ENCODE measurements around the gene RBFOX2.

RBFOX2 gene

GRCh38 chr22:35905894-35906293 lies 122.7 kb downstream of the RBFOX2 start:
- Histone ChIP-seq H3K36me3 (ENCODE audit: insufficient read depth, low read length) (no peaks in the 10 kb centered on the region), H3K9ac (ENCODE audit: low read length) (no peak overlapping the region), H3K4me1 (ENCODE audit: insufficient read depth, low read length, severe bottlenecking) (peaks cover 68% of the 10 kb centered on the region), H3K4me3 (ENCODE audit: low read depth, low read length, poor library complexity, severe bottlenecking) (no peak overlapping the region), H2AFZ (ENCODE audit: low read length) (no peak overlapping the region), H3K79me2 (ENCODE audit: insufficient read depth, low read length) (no peaks in the 10 kb centered on the region), H3K27ac (ENCODE audit: low read depth, low read length, poor library complexity, severe bottlenecking) (peak overlapping the region; percentile 84), H3K4me2 (ENCODE audit: low read length) (no peak overlapping the region), H3F3A (ENCODE audit: insufficient read depth, low read length) (peaks cover 10% of the 10 kb centered on the region; the same call in 1 of the 2 replicates), H3K9me3 (ENCODE audit: low read length) (no peaks in the 10 kb centered on the region), H3K27me3 (ENCODE audit: insufficient read depth, low read length) (no peaks in the 10 kb centered on the region), H3K9me2 (ENCODE audit: low read depth, low read length) (no peaks in the 10 kb centered on the region), H4K20me1 (ENCODE audit: insufficient read depth, low read length) (no peaks in the 10 kb centered on the region)
- TF ChIP-seq EZH2 (IDR thresholded peaks at IDR 0.05; ENCODE audit: borderline replicate concordance, low read length) (no peak), CTCF (IDR thresholded peaks at IDR 0.05; ENCODE audit: low read length) (no peak)

- H2AFZ ChIP-seq (ENCODE audit: low read length) = no peak overlapping the region
- no peaks in the 10 kb centered on the region for H4K20me1 ChIP-seq (ENCODE audit: insufficient read depth, low read length)
- no peak for TF ChIP-seq EZH2 (IDR thresholded peaks at IDR 0.05; ENCODE audit: borderline replicate concordance, low read length)
- TF ChIP-seq CTCF (IDR thresholded peaks at IDR 0.05; ENCODE audit: low read length) = no peak
- H3K36me3 ChIP-seq (ENCODE audit: insufficient read depth, low read length) = no peaks in the 10 kb centered on the region
- no peaks in the 10 kb centered on the region for H3K79me2 ChIP-seq (ENCODE audit: insufficient read depth, low read length)
- peaks cover 12% of the 10 kb centered on the region; the same call in 1 of the 2 replicates for H3F3A ChIP-seq (ENCODE audit: insufficient read depth, low read length)
- peak overlapping the region; percentile 84 for H3K27ac ChIP-seq (ENCODE audit: low read depth, low read length, poor library complexity, severe bottlenecking)
- peaks cover 71% of the 10 kb centered on the region for H3K4me1 ChIP-seq (ENCODE audit: insufficient read depth, low read length, severe bottlenecking)
- H3K9me3 ChIP-seq (ENCODE audit: low read length) = no peaks in the 10 kb centered on the region
- 0 out of 2 replicates have a peak overlapping the region, but pooled peaks have one; percentile 40 for H3K4me2 ChIP-seq (ENCODE audit: low read length)
- no peak overlapping the region for H3K9ac ChIP-seq (ENCODE audit: low read length)
- H3K4me3 ChIP-seq (ENCODE audit: low read depth, low read length, poor library complexity, severe bottlenecking) = no peak overlapping the region
- no peaks in the 10 kb centered on the region for H3K9me2 ChIP-seq (ENCODE audit: low read depth, low read length)
- H3K27me3 ChIP-seq (ENCODE audit: insufficient read depth, low read length) = no peaks in the 10 kb centered on the region
These were observed 123.9 kb downstream of the RBFOX2 start for GRCh38 chr22:35904752-35905151.

GRCh38 chr22:35904336-35904692 lies 124.3 kb downstream of the RBFOX2 start:
- no peaks in the 10 kb centered on the region for H4K20me1 ChIP-seq (ENCODE audit: insufficient read depth, low read length)
- TF ChIP-seq EZH2 (IDR thresholded peaks at IDR 0.05; ENCODE audit: borderline replicate concordance, low read length) (no peak), CTCF (IDR thresholded peaks at IDR 0.05; ENCODE audit: low read length) (no peak)
- no peak overlapping the region for H3K4me3 ChIP-seq (ENCODE audit: low read depth, low read length, poor library complexity, severe bottlenecking)
- H2AFZ ChIP-seq (ENCODE audit: low read length) = no peak overlapping the region
- peaks cover 75% of the 10 kb centered on the region for H3K4me1 ChIP-seq (ENCODE audit: insufficient read depth, low read length, severe bottlenecking)
- no peaks in the 10 kb centered on the region for H3K9me2 ChIP-seq (ENCODE audit: low read depth, low read length)
- no peaks in the 10 kb centered on the region for H3K9me3 ChIP-seq (ENCODE audit: low read length)
- H3K27ac ChIP-seq (ENCODE audit: low read depth, low read length, poor library complexity, severe bottlenecking) = peak overlapping the region; percentile 84
- peaks cover 12% of the 10 kb centered on the region; the same call in 1 of the 2 replicates for H3F3A ChIP-seq (ENCODE audit: insufficient read depth, low read length)
- peak overlapping the region; percentile 40 for H3K4me2 ChIP-seq (ENCODE audit: low read length)
- no peaks in the 10 kb centered on the region for H3K36me3 ChIP-seq (ENCODE audit: insufficient read depth, low read length)
- H3K79me2 ChIP-seq (ENCODE audit: insufficient read depth, low read length) = no peaks in the 10 kb centered on the region
- no peaks in the 10 kb centered on the region for H3K27me3 ChIP-seq (ENCODE audit: insufficient read depth, low read length)
- H3K9ac ChIP-seq (ENCODE audit: low read length) = no peak overlapping the region; the same call in 1 of the 2 replicates

Measured in OCI-LY1 (cell line).